OCI-LY7 (cell line): ENCODE measurements around the gene ARHGEF10L. TPM values are rescaled to one million over a fixed set of nuclear protein-coding genes. Genes with fewer than 3 reads are reported as not detected.

ENCODE experiments used
- BruUV-seq: library from RNA; stranded (reverse); fragments of 400-500 nt; replicated peaks from 2 replicates; lab custom pipeline; 2021; lab: Mats Ljungman, UMichigan
- CTCF ChIA-PET: fragments of 300-600 bp; sonication (Branson Sonifier 250); formaldehyde crosslinking; loops from one replicate; lab custom pipeline; 2022; ENCODE audit warnings: antibody characterized with exemption; ENCODE audit not compliant: unreplicated experiment; lab: Charles Lee
- POLR2A ChIA-PET: fragments of 300-600 bp; sonication (Branson Sonifier 250); formaldehyde crosslinking; loops from one replicate; lab custom pipeline; 2022; ENCODE audit warnings: antibody characterized with exemption; lab: Charles Lee
- DNase-seq: peaks from one replicate; pipeline ENCODE4 v3.0.0-alpha.2; 2015; ENCODE audit warnings: low spot score
- H2AFZ ChIP-seq: fragments of 200-600 bp; sonication (generic), shearing (Covaris generic); 2 replicates; pipeline ENCODE4 v1.6.1; 2014; ENCODE audit warnings: mild to moderate bottlenecking, antibody characterized with exemption, low read length, moderate library complexity
- H3K27ac ChIP-seq: fragments of 200-600 bp; sonication (generic); 2 replicates; pipeline ENCODE4 v1.5.1; 2014; ENCODE audit warnings: mixed run types, low read depth, mild to moderate bottlenecking, moderate library complexity, low read length, inconsistent platforms; ENCODE audit not compliant: poor library complexity, severe bottlenecking
- H3K36me3 ChIP-seq: fragments of 200-600 bp; sonication (generic); 2 replicates; pipeline ENCODE4 v1.6.1; 2014; ENCODE audit warnings: mild to moderate bottlenecking, antibody characterized with exemption, low read length, moderate library complexity, mixed read lengths; ENCODE audit not compliant: insufficient read depth
- H3K4me1 ChIP-seq: fragments of 200-600 bp; sonication (generic); 2 replicates; pipeline ENCODE4 v1.5.1; 2014; ENCODE audit warnings: mild to moderate bottlenecking, low read length; ENCODE audit not compliant: insufficient read depth, poor library complexity, severe bottlenecking
- H3K4me2 ChIP-seq: fragments of 200-600 bp; sonication (generic); 2 replicates; pipeline ENCODE4 v1.6.1; 2014; ENCODE audit warnings: mild to moderate bottlenecking, low read length
- H3K4me3 ChIP-seq: fragments of 200-600 bp; sonication (generic); 2 replicates; pipeline ENCODE4 v1.5.1; 2014; ENCODE audit warnings: mild to moderate bottlenecking, low read depth, low read length; ENCODE audit not compliant: poor library complexity, severe bottlenecking
- H3K79me2 ChIP-seq: fragments of 200-600 bp; sonication (generic); 2 replicates; pipeline ENCODE4 v1.6.1; 2016; ENCODE audit warnings: low read depth, mild to moderate bottlenecking, low read length, moderate library complexity, mixed read lengths; ENCODE audit not compliant: insufficient read depth
- H3K9me2 ChIP-seq: fragments of 200-600 bp; sonication (generic); 2 replicates; pipeline ENCODE4 v1.6.1; 2016; ENCODE audit warnings: mild to moderate bottlenecking, low read length, mixed read lengths; ENCODE audit not compliant: insufficient read depth
- H3K9me3 ChIP-seq: fragments of 200-600 bp; sonication (generic); 2 replicates; pipeline ENCODE4 v1.6.1; 2014; ENCODE audit warnings: mild to moderate bottlenecking, mixed run types, low read length, mixed read lengths
- H4K20me1 ChIP-seq: fragments of 200-600 bp; sonication (generic); 2 replicates; pipeline ENCODE4 v1.6.1; 2014; ENCODE audit warnings: mild to moderate bottlenecking, antibody characterized with exemption, low read length, moderate library complexity, mixed read lengths; ENCODE audit not compliant: insufficient read depth
- CTCF ChIP-seq: fragments of 200-600 bp; sonication (generic); conservative IDR thresholded peaks from 2 replicates; pipeline ENCODE4 v1.5.1; 2014; ENCODE audit warnings: mild to moderate bottlenecking, antibody characterized with exemption, low read length, moderate library complexity, mixed read lengths
- EZH2phosphoT487 ChIP-seq: fragments of 200-600 bp; sonication (generic); IDR thresholded peaks from 2 replicates; pipeline ENCODE4 v1.6.1; 2018; ENCODE audit warnings: low read depth, borderline replicate concordance, mild to moderate bottlenecking, mixed run types, antibody characterized with exemption, low read length, moderate library complexity, mixed read lengths
- intact Hi-C: fragments of 100-400 bp; cut with micrococcal nuclease; formaldehyde crosslinking; loops from one replicate; pipeline ENCODE4 v1.10.0; 2022; ENCODE audit not compliant: unreplicated experiment
- total RNA-seq, 2 experiments: library from RNA; depleted of rRNA in 1 of 2; stranded (reverse); fragments of >200 nt in 1 of 2; shearing (Covaris generic) in 1 of 2; gene quantifications; 2 replicates each; pipeline ENCODE4 v1.2.3, GENCODE V29; 2014 to 2022

ARHGEF10L gene
- total RNA-seq, 2 experiments from 2014 or later: 2.4 TPM; not detected in 1

- Histone ChIP-seq H3K4me1 (no peaks in the 10 kb centered on the region), H3K4me2 (no peak overlapping the region), H3K27ac (no peak overlapping the region), H4K20me1 (no peaks in the 10 kb centered on the region), H3K36me3 (no peaks in the 10 kb centered on the region), H3K79me2 (no peaks in the 10 kb centered on the region), H2AFZ (no peak overlapping the region), H3K4me3 (no peak overlapping the region), H3K9me3 (no peaks in the 10 kb centered on the region), H3K9me2 (no peaks in the 10 kb centered on the region)
- CTCF ChIA-PET: no interaction called here
- TF ChIP-seq CTCF: no peak
- no peak for TF ChIP-seq EZH2phosphoT487
- DNase-seq: no peak
- intact Hi-C loops: loop anchor here (10.0 kb wide), 1 partner anchor 78 kb away; no protein-coding TSS in a partner anchor
- POLR2A ChIA-PET: no interaction called here
- no TSS peak for BruUV-seq
Measured at GRCh38 chr1:17742583-17742982, 203.1 kb downstream of the ARHGEF10L start.

DNA sequence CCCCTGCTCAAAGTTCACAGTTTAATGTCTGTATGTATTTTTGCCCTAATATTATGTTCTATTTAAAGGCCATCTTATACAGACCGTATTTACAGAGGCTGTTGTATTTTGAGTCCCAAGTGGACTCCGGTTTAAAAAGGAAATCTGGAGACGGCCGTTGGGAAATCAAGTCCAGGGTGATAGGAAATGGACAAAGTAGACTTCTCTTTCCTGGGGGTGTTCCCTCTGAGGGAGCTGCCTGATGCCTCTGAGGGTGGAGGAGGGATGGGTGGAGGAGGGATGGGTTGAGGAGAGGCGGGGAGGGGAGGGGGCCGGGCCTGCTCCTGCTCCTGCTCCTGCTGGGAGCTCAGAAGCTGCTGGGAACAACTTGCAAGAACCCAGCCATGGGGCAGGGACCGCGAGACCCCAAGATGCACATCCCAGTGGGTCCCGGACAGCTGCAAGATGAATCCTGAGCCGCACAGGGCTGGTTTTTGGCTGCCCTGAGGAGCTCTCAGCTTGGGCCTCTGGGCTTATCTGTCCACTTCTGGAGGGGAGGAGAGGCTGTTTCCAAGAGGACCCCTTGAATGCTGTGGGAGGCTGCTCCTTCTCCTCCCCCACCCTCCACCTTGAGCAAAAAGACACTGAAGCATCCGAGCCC, 203.6 kb downstream of the ARHGEF10L start:
- CTCF ChIA-PET: no interaction called here
- H3K4me2 ChIP-seq: no peak overlapping the region
- no peaks in the 10 kb centered on the region for H3K79me2 ChIP-seq
- H3K4me3 ChIP-seq: no peak overlapping the region
- H4K20me1 ChIP-seq: no peaks in the 10 kb centered on the region
- POLR2A ChIA-PET: interaction anchor here (0.6 kb wide), 1 partner anchor 1055 kb away, joined by 3 read pairs; no protein-coding TSS in a partner anchor
- TF ChIP-seq CTCF: no peak
- no peak for TF ChIP-seq EZH2phosphoT487
- no peaks in the 10 kb centered on the region for H3K9me2 ChIP-seq
- intact Hi-C loops: loop anchor here (10.0 kb wide), 1 partner anchor 78 kb away; no protein-coding TSS in a partner anchor
- no peaks in the 10 kb centered on the region for H3K36me3 ChIP-seq
- no peaks in the 10 kb centered on the region for H3K9me3 ChIP-seq
- H2AFZ ChIP-seq: no peak overlapping the region
- no peak overlapping the region for H3K27ac ChIP-seq
- no peak for DNase-seq
- no TSS peak for BruUV-seq
- no peaks in the 10 kb centered on the region for H3K4me1 ChIP-seq

- BruUV-seq: no TSS peak
- Histone ChIP-seq H3K9me3 (no peaks in the 10 kb centered on the region), H3K4me1 (no peaks in the 10 kb centered on the region), H3K36me3 (no peaks in the 10 kb centered on the region), H2AFZ (no peak overlapping the region), H3K79me2 (no peaks in the 10 kb centered on the region), H3K4me2 (no peak overlapping the region), H3K4me3 (no peak overlapping the region), H3K27ac (no peak overlapping the region), H4K20me1 (no peaks in the 10 kb centered on the region), H3K9me2 (no peaks in the 10 kb centered on the region)
- ChIA-PET CTCF (no interaction called here), POLR2A (interaction anchor here (0.6 kb wide), 1 partner anchor 1054 kb away, joined by 3 read pairs; no protein-coding TSS in a partner anchor)
- no peak for DNase-seq
- no peak for TF ChIP-seq CTCF
- no peak for TF ChIP-seq EZH2phosphoT487
- intact Hi-C loops: loop anchor here (10.0 kb wide), 1 partner anchor 79 kb away; no protein-coding TSS in a partner anchor
Measured at GRCh38 chr1:17743925-17744324, 204.4 kb downstream of the ARHGEF10L start.
